HepG2 (cell line): ENCODE results near the gene TAF8. TPM values are rescaled to one million over a fixed set of nuclear protein-coding genes. Genes with fewer than 3 reads are reported as not detected.

ENCODE experiments used
- ATAC-seq: fragments of 200-7000 bp; cut with Tn5 transposase; 3 replicates; pipeline ENCODE4 v1.9.1; 2020; ENCODE audit warnings: mild to moderate bottlenecking, moderate library complexity
- BruUV-seq: library from RNA; stranded (reverse); fragments of 400-500 nt; replicated peaks from 2 replicates; lab custom pipeline; 2021; lab: Mats Ljungman, UMichigan
- CTCF ChIA-PET: fragments of 300-600 bp; formaldehyde crosslinking; extraction: SDS; loops from one replicate; lab custom pipeline; 2021; ENCODE audit warnings: low total read pairs, inconsistent platforms, low intra/inter-chr PET ratio; lab: Yijun Ruan, JAX
- POLR2A ChIA-PET: fragments of 350-600 bp; sonication (Branson Sonifier 250); formaldehyde crosslinking; loops from one replicate; lab custom pipeline; 2020; ENCODE audit warnings: antibody characterized with exemption, inconsistent platforms; lab: Yijun Ruan, JAX
- DNase-seq: peaks from one replicate; pipeline ENCODE4 v3.0.0-alpha.2; 2015; ENCODE audit warnings: low spot score
- FAIRE-seq: peaks from 3 replicates; lab custom pipeline; 2011; peaks lifted over from hg19 to GRCh38; lab: Jason Lieb, UNC
- H2AFZ ChIP-seq: one replicate; pipeline ENCODE4 v1.6.1; 2011; ENCODE audit warnings: low read length, inconsistent platforms
- H3K27ac ChIP-seq: fragments of 300-600 bp; 3 replicates; pipeline ENCODE4 v1.8.0; 2011; ENCODE audit warnings: mixed run types, mild to moderate bottlenecking, mixed read lengths, low read length, inconsistent platforms; ENCODE audit not compliant: insufficient read depth; ENCODE audit errors: extremely low read length
- H3K27me3 ChIP-seq, 2 experiments: fragments of 200-600 bp in 1 of 2; 2 replicates in 1 of 2; 3 replicates in 1 of 2; pipeline versions ENCODE4 v1.6.0 to v1.8.0; 2011; ENCODE audit warnings: low read length in 2 of 2, mild to moderate bottlenecking in 2 of 2, moderate library complexity in 2 of 2, inconsistent platforms in 1 of 2; ENCODE audit not compliant: insufficient read depth in 2 of 2, control insufficient read depth in 1 of 2
- H3K36me3 ChIP-seq, 2 experiments: fragments of 200-600 bp in 1 of 2; replicated peaks in 1 of 2; 2 replicates in 1 of 2; 3 replicates in 1 of 2; pipeline versions ENCODE4 v1.5.1 to v1.8.0; 2011; ENCODE audit warnings: low read length in 2 of 2, inconsistent platforms in 1 of 2; ENCODE audit not compliant: insufficient read depth in 2 of 2, control insufficient read depth in 1 of 2
- H3K4me1 ChIP-seq: 2 replicates; pipeline ENCODE4 v1.5.1; 2012; ENCODE audit warnings: low read length, inconsistent platforms; ENCODE audit not compliant: insufficient read depth
- H3K4me2 ChIP-seq: 2 replicates; pipeline ENCODE4 v1.6.0; 2011; ENCODE audit warnings: low read depth, low read length, inconsistent platforms
- H3K4me3 ChIP-seq, 3 experiments: fragments of 200-600 bp in 1 of 3; sonication (generic), shearing (Covaris generic) in 1 of 3; replicated peaks in 1 of 3; 2 replicates each; pipeline ENCODE4 v1.5.1; 2011 to 2016; ENCODE audit warnings: low read length in 3 of 3, inconsistent platforms in 2 of 3, low read depth in 2 of 3, mild to moderate bottlenecking in 2 of 3, control low read depth in 1 of 3, mixed read lengths in 1 of 3; ENCODE audit not compliant: insufficient read depth in 1 of 3
- H3K79me2 ChIP-seq: one replicate; pipeline ENCODE4 v1.6.1; 2011; ENCODE audit warnings: low read length, inconsistent platforms; ENCODE audit not compliant: insufficient read depth
- H3K9ac ChIP-seq: 2 replicates; pipeline ENCODE4 v1.6.0; 2011; ENCODE audit warnings: mild to moderate bottlenecking, low read depth, low read length, inconsistent platforms; ENCODE audit not compliant: insufficient read depth
- H3K9me3 ChIP-seq: 2 replicates; pipeline ENCODE4 v1.5.1; 2012; ENCODE audit warnings: mild to moderate bottlenecking, low read length
- H4K20me1 ChIP-seq: 2 replicates; pipeline ENCODE4 v1.6.0; 2011; ENCODE audit warnings: inconsistent platforms, mild to moderate bottlenecking, low read length, moderate library complexity; ENCODE audit not compliant: insufficient read depth
- HNF4A ChIP-seq: sonication (generic); formaldehyde crosslinking; IDR thresholded peaks from 2 replicates; pipeline ENCODE4 v1.4.0; 2020; ENCODE audit warnings: missing genetic modification reagents
- MBNL3 ChIP-seq: fragments of 250-450 bp; sonication (Bioruptor Pico); conservative IDR thresholded peaks from 2 replicates; pipeline ENCODE4 v1.8.0; 2022; ENCODE audit warnings: mild to moderate bottlenecking, inconsistent platforms
- RAD51 ChIP-seq: fragments of 450-650 bp; IDR thresholded peaks from 2 replicates; pipeline ENCODE4 v1.6.1; 2016; ENCODE audit warnings: borderline replicate concordance
- ZNF652 ChIP-seq: IDR thresholded peaks from 2 replicates; pipeline ENCODE4 v1.6.1; 2016; ENCODE audit warnings: low read depth, borderline replicate concordance
- ZNF703 ChIP-seq: sonication (generic); formaldehyde crosslinking; IDR thresholded peaks from 2 replicates; pipeline ENCODE4 v1.5.1; 2020; ENCODE audit warnings: missing genetic modification reagents, mild to moderate bottlenecking, moderate library complexity, borderline replicate concordance
- WGBS: methylation state at CpG from one replicate; pipeline ENCODE4 v1.1.6; 2017; ENCODE audit warnings: low lambda C conversion rate; 5-methylcytosine and 5-hydroxymethylcytosine counted together
- in situ Hi-C: cut with HindIII; loops from 2 replicates; pipeline ENCODE4 v1.10.0; 2017; ENCODE audit warnings: low pct_unique_long_range_greater_than_20kb; ENCODE audit not compliant: extremely low pct_ligation_motif_present
- intact Hi-C: fragments of 100-400 bp; cut with micrococcal nuclease; formaldehyde crosslinking; loops from one replicate; pipeline ENCODE4 v1.10.0; 2022; ENCODE audit not compliant: unreplicated experiment
- polyA plus RNA-seq, 8 experiments: library from polyadenylated mRNA; depleted of rRNA in 3 of 8; stranded (reverse) in 7 of 8; unstranded in 1 of 8; fragments of >200 nt; fragmentation: Illumina TruSeq in 4 of 8; extraction: Trizol in 4 of 8; gene quantifications; 2 replicates each; pipeline versions ENCODE4 v1.2.1 to v1.2.3, GENCODE V29; 2011 to 2016; ENCODE audit warnings: low read depth in 4 of 8, missing spikeins in 1 of 8, mixed read lengths in 1 of 8; ENCODE audit not compliant: insufficient read depth in 1 of 8
- total RNA-seq, 5 experiments: library from RNA; depleted of rRNA; stranded (reverse); fragments of >200 nt; fragmentation: Illumina TruSeq; extraction: Trizol; gene quantifications; 2 replicates each; pipeline ENCODE4 v1.2.3, GENCODE V29; 2016; ENCODE audit warnings: low read depth in 1 of 5
- TF ChIP-seq, protein P1 (sequence below): fragments of 450-650 bp; IDR thresholded peaks from 2 replicates; pipeline ENCODE4 v1.6.1; 2017; ENCODE audit warnings: mild to moderate bottlenecking
- TF ChIP-seq, protein P2 (sequence below), 2 experiments: IDR thresholded peaks; 2 replicates each; pipeline ENCODE4 v1.6.1; 2011 to 2012; ENCODE audit warnings: low read length in 2 of 2, borderline replicate concordance in 1 of 2, low read depth in 1 of 2, mild to moderate bottlenecking in 1 of 2, moderate library complexity in 1 of 2

Gene TAF8
- total and polyA plus RNA-seq, 2 of the 13 experiments (the other 11 are each of a cell fraction or from before 2014, with no cell fraction given) = 25.2 to 25.8 TPM

DNA sequence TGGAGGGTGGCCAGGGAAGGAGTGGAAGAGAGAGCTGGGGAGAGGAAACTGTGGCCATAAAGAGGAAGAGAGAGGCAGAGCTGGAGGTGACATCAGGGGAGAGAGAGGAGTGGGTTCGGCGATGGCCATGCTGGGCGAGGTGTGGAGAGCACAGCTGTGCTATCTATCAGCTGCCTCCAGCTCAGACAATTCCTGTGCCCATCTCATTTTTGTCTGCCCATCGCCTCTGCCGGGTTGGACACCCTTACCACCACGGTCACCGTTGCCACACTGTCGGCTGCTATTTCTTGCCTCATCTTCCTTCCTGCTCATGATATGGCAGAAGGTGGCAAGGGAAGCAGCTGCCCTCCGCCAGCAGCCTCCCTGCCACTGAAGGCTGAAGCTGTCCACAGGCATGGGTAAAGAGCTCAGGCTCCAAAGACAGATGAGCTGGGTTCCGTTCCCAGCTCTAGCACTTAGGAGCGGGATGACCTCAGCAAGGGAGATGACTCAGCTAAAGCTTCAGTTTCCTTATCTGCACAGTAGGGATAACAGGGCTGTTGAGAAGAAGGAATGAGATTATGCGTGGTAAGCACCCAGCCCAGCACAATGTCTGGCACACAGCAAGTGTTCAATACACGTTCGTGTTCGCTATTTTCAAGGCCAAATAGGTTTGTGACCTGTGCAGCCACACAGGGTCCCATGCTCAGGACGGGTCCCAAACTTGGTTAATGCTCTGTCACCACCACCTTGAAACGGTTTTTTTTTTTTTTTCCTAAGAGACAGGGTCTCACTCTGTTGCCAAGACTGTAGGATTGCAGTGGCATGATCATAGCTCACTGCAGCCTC lies 21.9 kb upstream of the TAF8 start (continued):
- TF ChIP-seq, protein P1, sequence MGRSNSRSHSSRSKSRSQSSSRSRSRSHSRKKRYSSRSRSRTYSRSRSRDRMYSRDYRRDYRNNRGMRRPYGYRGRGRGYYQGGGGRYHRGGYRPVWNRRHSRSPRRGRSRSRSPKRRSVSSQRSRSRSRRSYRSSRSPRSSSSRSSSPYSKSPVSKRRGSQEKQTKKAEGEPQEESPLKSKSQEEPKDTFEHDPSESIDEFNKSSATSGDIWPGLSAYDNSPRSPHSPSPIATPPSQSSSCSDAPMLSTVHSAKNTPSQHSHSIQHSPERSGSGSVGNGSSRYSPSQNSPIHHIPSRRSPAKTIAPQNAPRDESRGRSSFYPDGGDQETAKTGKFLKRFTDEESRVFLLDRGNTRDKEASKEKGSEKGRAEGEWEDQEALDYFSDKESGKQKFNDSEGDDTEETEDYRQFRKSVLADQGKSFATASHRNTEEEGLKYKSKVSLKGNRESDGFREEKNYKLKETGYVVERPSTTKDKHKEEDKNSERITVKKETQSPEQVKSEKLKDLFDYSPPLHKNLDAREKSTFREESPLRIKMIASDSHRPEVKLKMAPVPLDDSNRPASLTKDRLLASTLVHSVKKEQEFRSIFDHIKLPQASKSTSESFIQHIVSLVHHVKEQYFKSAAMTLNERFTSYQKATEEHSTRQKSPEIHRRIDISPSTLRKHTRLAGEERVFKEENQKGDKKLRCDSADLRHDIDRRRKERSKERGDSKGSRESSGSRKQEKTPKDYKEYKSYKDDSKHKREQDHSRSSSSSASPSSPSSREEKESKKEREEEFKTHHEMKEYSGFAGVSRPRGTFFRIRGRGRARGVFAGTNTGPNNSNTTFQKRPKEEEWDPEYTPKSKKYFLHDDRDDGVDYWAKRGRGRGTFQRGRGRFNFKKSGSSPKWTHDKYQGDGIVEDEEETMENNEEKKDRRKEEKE = no peak

GRCh38 chr6:42029062-42029685 lies 21.1 kb upstream of the TAF8 start:
- no peak overlapping the region for H3K4me3 ChIP-seq
- no TSS peak for BruUV-seq
- ChIA-PET CTCF (no interaction called here), POLR2A (interaction anchor here (1.0 kb wide), 1 partner anchor 241 kb away, joined by 3 read pairs; no protein-coding TSS in a partner anchor)
- H3K27me3 ChIP-seq = no peaks in the 10 kb centered on the region
- H4K20me1 ChIP-seq = no peaks in the 10 kb centered on the region
- WGBS = 80% methylated on average over 5 of the region's 6 CpGs
- H3K79me2 ChIP-seq = no peaks in the 10 kb centered on the region
- H3K4me1 ChIP-seq = peaks cover 13% of the 10 kb centered on the region; the same call in 1 of the 2 replicates
- H3K9me3 ChIP-seq = no peaks in the 10 kb centered on the region
- TF ChIP-seq HNF4A (CRISPR knock-in tag) = no peak
- TF ChIP-seq ZNF703 = no peak
- TF ChIP-seq RAD51 = no peak
- no peak for TF ChIP-seq MBNL3 (CRISPR knock-in tag)
- TF ChIP-seq ZNF652 = no peak
- TF ChIP-seq, protein P2, sequence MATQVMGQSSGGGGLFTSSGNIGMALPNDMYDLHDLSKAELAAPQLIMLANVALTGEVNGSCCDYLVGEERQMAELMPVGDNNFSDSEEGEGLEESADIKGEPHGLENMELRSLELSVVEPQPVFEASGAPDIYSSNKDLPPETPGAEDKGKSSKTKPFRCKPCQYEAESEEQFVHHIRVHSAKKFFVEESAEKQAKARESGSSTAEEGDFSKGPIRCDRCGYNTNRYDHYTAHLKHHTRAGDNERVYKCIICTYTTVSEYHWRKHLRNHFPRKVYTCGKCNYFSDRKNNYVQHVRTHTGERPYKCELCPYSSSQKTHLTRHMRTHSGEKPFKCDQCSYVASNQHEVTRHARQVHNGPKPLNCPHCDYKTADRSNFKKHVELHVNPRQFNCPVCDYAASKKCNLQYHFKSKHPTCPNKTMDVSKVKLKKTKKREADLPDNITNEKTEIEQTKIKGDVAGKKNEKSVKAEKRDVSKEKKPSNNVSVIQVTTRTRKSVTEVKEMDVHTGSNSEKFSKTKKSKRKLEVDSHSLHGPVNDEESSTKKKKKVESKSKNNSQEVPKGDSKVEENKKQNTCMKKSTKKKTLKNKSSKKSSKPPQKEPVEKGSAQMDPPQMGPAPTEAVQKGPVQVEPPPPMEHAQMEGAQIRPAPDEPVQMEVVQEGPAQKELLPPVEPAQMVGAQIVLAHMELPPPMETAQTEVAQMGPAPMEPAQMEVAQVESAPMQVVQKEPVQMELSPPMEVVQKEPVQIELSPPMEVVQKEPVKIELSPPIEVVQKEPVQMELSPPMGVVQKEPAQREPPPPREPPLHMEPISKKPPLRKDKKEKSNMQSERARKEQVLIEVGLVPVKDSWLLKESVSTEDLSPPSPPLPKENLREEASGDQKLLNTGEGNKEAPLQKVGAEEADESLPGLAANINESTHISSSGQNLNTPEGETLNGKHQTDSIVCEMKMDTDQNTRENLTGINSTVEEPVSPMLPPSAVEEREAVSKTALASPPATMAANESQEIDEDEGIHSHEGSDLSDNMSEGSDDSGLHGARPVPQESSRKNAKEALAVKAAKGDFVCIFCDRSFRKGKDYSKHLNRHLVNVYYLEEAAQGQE (IDR thresholded peaks at IDR 0.05; ENCODE audit: borderline replicate concordance in 1 of 2, low read depth in 1 of 2, low read length in 2 of 2) = no peak
- no peak for ATAC-seq
- no peak overlapping the region for H2AFZ ChIP-seq
- H3K4me2 ChIP-seq = no peak overlapping the region
- no peak for FAIRE-seq
- intact Hi-C loops (no loop called here), in situ Hi-C loops (loop anchor here (25.0 kb wide), 1 partner anchor 667 kb away; no protein-coding TSS in a partner anchor)
- DNase-seq = no peak
- H3K36me3 ChIP-seq = no peaks in the 10 kb centered on the region
- no peak overlapping the region for H3K27ac ChIP-seq
- H3K9ac ChIP-seq = no peak overlapping the region
